ENCODE measurements around the gene TXLNG. TPM values are rescaled to one million over a fixed set of nuclear protein-coding genes. Genes with fewer than 3 reads are reported as not detected.
"Not testable (repeated sequence)": the region's sequence is repeated elsewhere in the genome, so short reads cannot be mapped to it uniquely, and the experiment has no call there.

The TXLNG gene
- total and polyA plus RNA-seq, 8 donors, result 4.7 to 11.3 (median 5.8) TPM

- Histone ChIP-seq H3K4me3 (no peak overlapping the region), H3K9me3 (no peaks in the 10 kb centered on the region), H3K27ac (no peak overlapping the region), H3K27me3 (peaks cover 0 to 4% (median 0%) of the 10 kb centered on the region in 4 donors), H3K36me3 (peaks cover 0 to 17% (median 4%) of the 10 kb centered on the region in 3 donors), H3K4me1 (no peaks in the 10 kb centered on the region)
- no peak for FAIRE-seq
- no peak for ATAC-seq
- DNase-seq, result no peak
- TF ChIP-seq CTCF (IDR thresholded peaks at IDR 0.05), result no peak
- intact Hi-C loops (cut with DNase I), result no loop called here
- 97% methylated on average over 3 of the region's 3 CpGs for WGBS, 2 donors
Measured at GRCh38 chrX:16851827-16852226, 65.6 kb downstream of the TXLNG start.

GRCh38 chrX:16852617-16853179, 66.4 kb downstream of the TXLNG start:
- TF ChIP-seq CTCF (IDR thresholded peaks at IDR 0.05), result no peak
- Histone ChIP-seq H3K9me3 (no peaks in the 10 kb centered on the region), H3K36me3 (peaks cover 0 to 17% (median 4%) of the 10 kb centered on the region in 3 donors), H3K4me1 (no peaks in the 10 kb centered on the region), H3K27ac (no peak overlapping the region), H3K4me3 (no peak overlapping the region), H3K27me3 (peaks cover 0 to 5% (median 0%) of the 10 kb centered on the region in 4 donors)
- intact Hi-C loops (cut with DNase I), result no loop called here
- ATAC-seq (no peak), DNase-seq (no peak), FAIRE-seq (peak; percentile 75)
- WGBS, 2 donors, result 83 to 92% methylated on average over 12 of the region's 12 CpGs

- no peak for TF ChIP-seq CTCF (IDR thresholded peaks at IDR 0.05)
- FAIRE-seq, result no peak
Measured at GRCh38 chrX:16853537-16853936, 67.3 kb downstream of the TXLNG start.

GRCh38 chrX:16855363-16856075, 69.3 kb downstream of the TXLNG start:
- 91 to 95% methylated on average over 5 of the region's 5 CpGs for WGBS, 2 donors
- no peak for ATAC-seq
- no peak for DNase-seq
- TF ChIP-seq CTCF (IDR thresholded peaks at IDR 0.05), result no peak
- no peak overlapping the region for H3K27ac ChIP-seq
- H3K4me1 ChIP-seq, result no peaks in the 10 kb centered on the region
- no peak overlapping the region for H3K4me3 ChIP-seq
- H3K36me3 ChIP-seq, result peaks cover 0 to 4% (median 0%) of the 10 kb centered on the region in 3 donors
- intact Hi-C loops (cut with DNase I), result no loop called here
- FAIRE-seq, result no peak
- peaks cover 0 to 5% (median 0%) of the 10 kb centered on the region in 4 donors for H3K27me3 ChIP-seq
- H3K9me3 ChIP-seq, result no peaks in the 10 kb centered on the region

More at GRCh38 chrX:16853537-16853936, 67.3 kb downstream of the TXLNG start:
- intact Hi-C loops (cut with DNase I), result no loop called here
- Histone ChIP-seq H3K27me3 (peaks cover 0 to 5% (median 0%) of the 10 kb centered on the region in 4 donors), H3K36me3 (peaks cover 0 to 13% (median 0%) of the 10 kb centered on the region in 3 donors), H3K9me3 (no peaks in the 10 kb centered on the region), H3K4me1 (no peaks in the 10 kb centered on the region), H3K27ac (no peak overlapping the region), H3K4me3 (no peak overlapping the region)
- 86 to 89% methylated on average over 3 of the region's 3 CpGs for WGBS, 2 donors
- DNase-seq (no peak), ATAC-seq (no peak)

GRCh38 chrX:16856076-16856404, 69.8 kb downstream of the TXLNG start:
- H3K36me3 ChIP-seq; H3K9me3 ChIP-seq; FAIRE-seq; H3K27ac ChIP-seq; intact Hi-C loops (cut with DNase I); H3K4me1 ChIP-seq; DNase-seq; H3K27me3 ChIP-seq; H3K4me3 ChIP-seq; ATAC-seq: not testable (repeated sequence)
- WGBS, 2 donors, result 92 to 93% methylated on average over 2 of the region's 2 CpGs

Measured in pancreas (tissue), 10 donors.